Activated CD4-positive, alpha-beta T cell treated with anti-CD3 and anti-CD28 coated beads, Interleukin-2, amount 10 ng/mL, durations not matched to agents 24 days and 14 days (primary cell): ENCODE results near the gene KATNB1. TPM values are rescaled to one million over a fixed set of nuclear protein-coding genes. Genes with fewer than 3 reads are reported as not detected.
"Not testable (repeated sequence)": the region's sequence is repeated elsewhere in the genome, so short reads cannot be mapped to it uniquely, and the experiment has no call there.

Experiments
- DNase-seq: peaks from one replicate; pipeline ENCODE4 v3.0.0; 2022
- H3K27ac Mint-ChIP-seq: one replicate; pipeline ENCODE4 v1.8.0; 2022; ENCODE audit warnings: mild to moderate bottlenecking, mixed read lengths
- H3K27me3 Mint-ChIP-seq: one replicate; pipeline ENCODE4 v1.8.0; 2022; ENCODE audit warnings: mixed read lengths
- H3K36me3 Mint-ChIP-seq: one replicate; pipeline ENCODE4 v1.8.0; 2022; ENCODE audit warnings: low read depth, mild to moderate bottlenecking, mixed read lengths
- H3K4me1 Mint-ChIP-seq: one replicate; pipeline ENCODE4 v1.8.0; 2021; ENCODE audit warnings: mixed read lengths
- H3K4me3 Mint-ChIP-seq: one replicate; pipeline ENCODE4 v1.8.0; 2022; ENCODE audit warnings: mild to moderate bottlenecking, moderate library complexity, mixed read lengths
- H3K9me3 Mint-ChIP-seq: one replicate; pipeline ENCODE4 v1.8.0; 2021; ENCODE audit warnings: mixed read lengths
- intact Hi-C: fragments of 100-400 bp; cut with micrococcal nuclease; formaldehyde crosslinking; loops from one replicate; pipeline ENCODE4 v1.15.1; 2023
- total RNA-seq: library from RNA; stranded (reverse); gene quantifications from 2 replicates; pipeline ENCODE4 v1.2.3, GENCODE V29; 2022

Gene KATNB1
- total RNA-seq, 1 donor from 2014 or later: 45.0 TPM

DNA sequence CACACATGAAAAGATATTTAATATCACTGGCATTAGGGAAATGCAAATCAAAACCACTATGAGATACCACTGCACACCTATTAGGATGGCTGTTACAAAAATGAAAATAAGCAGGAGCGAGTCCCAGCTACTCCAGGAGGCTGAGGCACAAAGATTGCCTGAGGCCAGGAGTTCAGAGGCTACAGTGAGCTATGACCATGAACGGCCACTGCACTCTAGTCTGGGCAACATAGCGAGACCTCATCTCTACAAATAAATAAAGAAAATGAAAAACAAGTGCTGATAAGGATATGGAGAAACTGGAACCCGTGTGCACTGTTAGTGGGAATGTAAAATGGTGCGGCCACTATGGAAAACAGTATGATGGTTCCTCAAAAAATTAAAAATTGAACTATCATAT is 43.1 kb downstream of the KATNB1 start:
- intact Hi-C loops: no loop called here
- Mint-ChIP-seq H3K27me3 (no peaks in the 10 kb centered on the region), H3K4me3 (no peak overlapping the region), H3K27ac (no peak overlapping the region), H3K9me3 (no peaks in the 10 kb centered on the region), H3K4me1 (no peaks in the 10 kb centered on the region), H3K36me3 (no peaks in the 10 kb centered on the region)
- no peak for DNase-seq

DNA sequence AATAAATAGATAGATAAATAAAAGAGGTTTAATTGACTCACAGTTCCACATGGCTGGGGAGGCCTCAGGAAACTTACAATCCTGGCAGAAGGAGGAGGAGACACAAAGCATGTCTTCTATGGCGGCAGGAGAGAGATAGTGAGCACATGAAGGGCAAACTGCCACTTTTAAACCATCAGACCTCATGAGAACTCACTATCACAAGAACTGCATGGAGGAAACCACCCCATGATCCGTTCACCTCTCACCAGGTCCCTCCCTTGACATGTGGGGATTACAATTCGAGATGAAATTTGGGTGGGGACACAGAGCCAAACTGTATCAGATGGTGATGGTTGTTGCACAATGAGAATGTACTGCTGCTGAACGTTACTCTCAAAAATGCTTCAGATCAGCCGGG is 44.3 kb downstream of the KATNB1 start:
- H3K27me3 Mint-ChIP-seq, DNase-seq, H3K27ac Mint-ChIP-seq, H3K9me3 Mint-ChIP-seq, H3K36me3 Mint-ChIP-seq, intact Hi-C loops, H3K4me3 Mint-ChIP-seq, H3K4me1 Mint-ChIP-seq: not testable (repeated sequence)

DNA sequence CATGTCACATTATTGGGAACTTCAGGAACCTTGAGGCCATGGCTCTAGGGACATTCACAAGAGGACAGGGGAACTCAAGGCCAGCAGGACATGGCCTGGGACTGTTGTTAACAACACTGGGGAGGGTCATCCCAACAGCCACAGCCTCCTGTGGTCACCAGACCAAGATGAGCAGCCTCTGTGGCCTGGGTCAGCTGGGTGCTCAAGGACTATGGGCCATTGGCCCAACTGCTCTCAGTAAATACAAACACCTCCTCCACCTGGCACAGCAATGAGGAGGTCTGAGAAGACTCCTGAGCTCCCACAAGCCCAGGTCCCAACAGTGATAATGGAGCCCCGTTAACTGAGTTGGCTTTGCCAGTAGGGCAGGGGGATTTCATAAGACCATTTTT is 45.8 kb downstream of the KATNB1 start:
- Mint-ChIP-seq H3K27ac (no peak overlapping the region), H3K27me3 (no peaks in the 10 kb centered on the region), H3K4me1 (no peaks in the 10 kb centered on the region), H3K4me3 (no peak overlapping the region), H3K9me3 (no peaks in the 10 kb centered on the region), H3K36me3 (no peaks in the 10 kb centered on the region)
- DNase-seq: no peak
- intact Hi-C loops: no loop called here

DNA sequence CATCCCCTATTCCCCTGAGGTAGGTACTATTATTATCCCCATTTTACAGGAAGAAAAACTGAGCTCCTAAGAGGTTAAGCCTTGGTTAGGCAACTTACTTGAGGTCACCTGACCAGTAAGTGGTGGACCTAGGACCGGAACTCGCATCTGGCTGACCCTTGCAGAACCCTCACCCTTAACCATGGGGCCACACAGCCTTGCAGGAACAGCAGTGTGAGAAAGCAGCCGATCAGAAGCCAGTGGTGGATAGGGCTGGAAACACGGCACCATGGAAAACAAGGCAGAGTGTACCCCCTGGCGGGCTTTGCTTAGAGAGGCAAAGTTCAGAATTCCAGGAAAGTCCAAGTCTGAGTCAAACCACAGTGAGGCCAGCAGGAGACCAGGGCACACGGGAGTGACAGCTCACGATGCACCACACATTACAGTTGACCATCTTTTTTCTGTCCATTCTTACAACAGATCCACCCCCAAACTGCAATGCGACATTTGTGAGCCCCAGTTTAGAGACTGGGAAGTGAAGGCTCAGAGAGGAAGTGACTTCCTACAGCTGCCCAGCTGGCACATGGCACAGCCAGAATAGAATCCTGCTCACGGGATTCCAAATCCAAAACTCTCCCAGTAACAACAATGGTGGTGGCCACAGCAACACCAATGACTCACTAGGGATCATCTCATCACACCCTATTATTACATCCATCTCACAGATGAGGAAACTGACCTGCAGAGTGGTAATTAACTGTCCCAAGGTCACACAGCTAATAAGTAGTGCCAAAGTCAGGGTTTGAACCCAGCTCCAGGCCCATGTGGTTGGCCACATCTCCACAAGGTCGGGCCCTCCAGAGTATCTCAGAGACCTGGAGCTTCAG is 46.4 kb downstream of the KATNB1 start:
- no peak overlapping the region for H3K4me3 Mint-ChIP-seq
- no peaks in the 10 kb centered on the region for H3K9me3 Mint-ChIP-seq
- H3K27me3 Mint-ChIP-seq: no peaks in the 10 kb centered on the region
- intact Hi-C loops: no loop called here
- H3K36me3 Mint-ChIP-seq: no peaks in the 10 kb centered on the region
- no peak overlapping the region for H3K27ac Mint-ChIP-seq
- DNase-seq: no peak
- H3K4me1 Mint-ChIP-seq: no peaks in the 10 kb centered on the region

DNA sequence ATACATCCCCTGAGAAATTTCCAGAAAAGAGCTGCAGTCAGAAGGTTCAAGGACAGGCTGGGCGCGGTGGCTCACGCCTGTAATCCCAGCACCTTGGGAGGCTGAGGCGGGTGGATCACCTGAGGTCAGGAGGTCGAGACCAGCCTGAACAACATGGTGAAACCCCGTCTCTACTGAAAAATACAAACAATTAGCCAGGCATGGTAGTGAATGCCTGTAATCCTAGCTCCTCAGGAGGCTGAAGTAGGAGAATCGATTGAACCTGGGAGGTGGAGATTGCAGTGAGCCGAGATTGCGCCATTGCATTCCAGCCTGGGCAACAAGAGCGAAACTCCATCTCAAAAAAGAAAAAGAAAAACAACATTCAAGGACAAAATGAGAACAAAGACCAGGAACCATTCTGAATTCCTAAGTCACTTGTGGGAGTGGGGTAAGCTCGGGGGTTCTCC is 47.1 kb downstream of the KATNB1 start:
- H3K27ac Mint-ChIP-seq, H3K4me3 Mint-ChIP-seq, H3K9me3 Mint-ChIP-seq, intact Hi-C loops, DNase-seq, H3K36me3 Mint-ChIP-seq, H3K27me3 Mint-ChIP-seq, H3K4me1 Mint-ChIP-seq: not testable (repeated sequence)

DNA sequence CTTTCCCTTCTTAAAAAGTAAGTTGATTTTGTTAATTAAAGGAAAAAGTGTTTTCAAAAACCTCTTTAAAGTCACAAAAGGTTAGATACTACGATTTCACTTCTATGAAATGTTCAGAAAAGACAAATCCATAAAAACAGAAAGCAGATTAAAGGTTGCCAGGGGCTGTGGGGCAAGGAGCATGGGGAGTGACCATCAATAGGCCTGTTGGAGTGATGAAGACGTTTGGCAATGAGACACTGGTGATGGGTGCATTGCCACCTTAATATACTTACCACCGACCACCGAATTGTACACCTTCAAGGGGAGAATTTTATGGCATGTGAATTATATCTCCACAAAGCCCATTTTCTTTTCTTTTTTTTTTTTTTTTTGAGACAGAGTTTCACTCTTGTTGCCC is 47.5 kb downstream of the KATNB1 start:
- DNase-seq: no peak
- Mint-ChIP-seq H3K4me3 (no peak overlapping the region), H3K9me3 (no peaks in the 10 kb centered on the region)

DNA sequence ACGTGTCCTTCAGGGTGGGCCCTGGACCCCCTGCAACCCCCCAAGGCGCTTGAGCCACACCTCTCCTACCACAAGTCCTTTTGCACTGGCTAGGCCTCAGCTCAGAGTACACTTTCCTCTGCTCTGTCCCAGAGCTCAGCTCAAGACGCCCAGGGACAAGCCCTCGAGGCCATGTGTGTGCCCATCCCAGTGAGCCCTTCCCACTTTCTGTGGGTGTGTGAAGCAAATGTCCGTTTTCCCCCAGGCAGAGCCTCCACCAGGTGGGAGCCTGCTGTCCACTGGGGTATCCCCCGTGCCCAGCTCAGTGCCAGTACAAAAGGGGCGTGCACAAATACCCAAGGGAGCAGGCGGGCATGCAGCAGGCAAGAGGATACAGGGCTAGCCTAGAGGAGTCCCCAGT is 48.3 kb downstream of the KATNB1 start:
- no peak overlapping the region for H3K4me3 Mint-ChIP-seq
- intact Hi-C loops: no loop called here
- no peaks in the 10 kb centered on the region for H3K36me3 Mint-ChIP-seq
- DNase-seq: no peak
- no peaks in the 10 kb centered on the region for H3K4me1 Mint-ChIP-seq
- H3K27ac Mint-ChIP-seq: no peak overlapping the region
- H3K9me3 Mint-ChIP-seq: no peaks in the 10 kb centered on the region
- H3K27me3 Mint-ChIP-seq: no peaks in the 10 kb centered on the region

More for the DNA sequence above, 47.5 kb downstream of the KATNB1 start:
- no peak overlapping the region for H3K27ac Mint-ChIP-seq
- H3K27me3 Mint-ChIP-seq: no peaks in the 10 kb centered on the region
- intact Hi-C loops: no loop called here
- H3K4me1 Mint-ChIP-seq: no peaks in the 10 kb centered on the region
- H3K36me3 Mint-ChIP-seq: no peaks in the 10 kb centered on the region

DNA sequence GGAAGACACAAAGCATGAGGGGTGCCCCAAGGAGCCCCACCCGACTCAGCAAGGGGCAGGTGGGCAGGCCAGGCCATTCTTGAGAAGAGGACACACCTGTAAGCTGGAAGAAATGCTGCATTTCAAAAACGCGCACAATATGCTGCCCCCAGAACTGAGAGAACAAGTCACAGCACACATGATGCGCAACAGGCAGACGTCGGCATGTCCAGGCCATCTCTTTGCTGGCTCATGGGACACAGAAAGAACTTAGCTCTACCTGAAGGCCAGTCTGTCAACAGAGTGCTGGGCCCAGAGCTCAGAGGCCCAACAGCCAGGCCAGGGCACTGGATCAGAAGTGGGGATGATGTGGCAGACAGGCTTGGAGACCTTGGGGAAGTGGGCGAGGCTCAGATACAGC is 48.8 kb downstream of the KATNB1 start:
- intact Hi-C loops: no loop called here

DNA sequence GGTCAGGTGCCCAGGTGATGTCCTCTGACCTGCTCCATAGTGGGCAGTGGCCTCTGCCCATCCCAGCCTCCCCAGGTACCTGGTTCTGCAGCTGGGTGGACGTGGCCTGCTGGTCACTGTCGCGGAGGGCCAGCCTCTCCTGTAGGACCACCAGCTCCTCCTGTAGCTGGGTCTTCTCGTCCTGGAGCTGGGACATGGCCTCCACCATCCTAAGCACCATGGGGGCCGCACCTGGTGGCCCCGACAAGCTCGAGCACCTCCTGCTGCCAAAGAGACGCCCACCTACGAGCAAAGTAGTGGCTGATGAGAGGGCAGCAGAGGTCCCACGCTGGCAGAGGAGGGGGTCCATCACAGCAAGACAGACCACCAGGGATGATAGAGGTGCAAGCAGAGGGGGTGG is 49.8 kb downstream of the KATNB1 start:
- Mint-ChIP-seq H3K27ac (no peak overlapping the region), H3K4me1 (no peaks in the 10 kb centered on the region), H3K27me3 (no peaks in the 10 kb centered on the region), H3K36me3 (no peaks in the 10 kb centered on the region), H3K9me3 (no peaks in the 10 kb centered on the region), H3K4me3 (no peak overlapping the region)
- intact Hi-C loops: no loop called here
- DNase-seq: no peak

More for the DNA sequence above, 48.8 kb downstream of the KATNB1 start:
- Mint-ChIP-seq H3K4me1 (no peaks in the 10 kb centered on the region), H3K27me3 (no peaks in the 10 kb centered on the region), H3K27ac (no peak overlapping the region), H3K9me3 (no peaks in the 10 kb centered on the region), H3K36me3 (no peaks in the 10 kb centered on the region), H3K4me3 (no peak overlapping the region)
- no peak for DNase-seq

DNA sequence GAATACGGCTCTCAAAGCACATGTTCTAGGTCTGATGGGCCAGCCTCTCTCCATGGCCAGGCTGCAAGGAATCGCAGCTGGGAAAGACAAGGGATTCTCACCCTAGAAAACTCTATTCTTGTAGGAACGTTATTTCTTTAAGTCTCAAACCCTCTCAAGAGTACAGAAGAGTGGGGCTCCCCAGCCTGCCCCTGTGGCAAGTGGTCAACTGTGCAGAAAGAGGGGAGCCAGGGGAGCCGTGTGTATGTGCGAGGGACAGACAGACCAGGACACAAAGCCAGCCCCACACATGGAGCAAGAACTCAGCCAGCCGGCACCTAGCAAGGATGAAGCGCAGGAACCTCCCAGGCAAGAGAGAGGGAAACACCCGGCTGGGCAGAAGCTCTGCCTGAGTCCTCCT is 50.4 kb downstream of the KATNB1 start:
- no peak for DNase-seq
- intact Hi-C loops: no loop called here
- Mint-ChIP-seq H3K36me3 (no peaks in the 10 kb centered on the region), H3K9me3 (no peaks in the 10 kb centered on the region), H3K27me3 (no peaks in the 10 kb centered on the region), H3K27ac (no peak overlapping the region), H3K4me1 (no peaks in the 10 kb centered on the region), H3K4me3 (no peak overlapping the region)

DNA sequence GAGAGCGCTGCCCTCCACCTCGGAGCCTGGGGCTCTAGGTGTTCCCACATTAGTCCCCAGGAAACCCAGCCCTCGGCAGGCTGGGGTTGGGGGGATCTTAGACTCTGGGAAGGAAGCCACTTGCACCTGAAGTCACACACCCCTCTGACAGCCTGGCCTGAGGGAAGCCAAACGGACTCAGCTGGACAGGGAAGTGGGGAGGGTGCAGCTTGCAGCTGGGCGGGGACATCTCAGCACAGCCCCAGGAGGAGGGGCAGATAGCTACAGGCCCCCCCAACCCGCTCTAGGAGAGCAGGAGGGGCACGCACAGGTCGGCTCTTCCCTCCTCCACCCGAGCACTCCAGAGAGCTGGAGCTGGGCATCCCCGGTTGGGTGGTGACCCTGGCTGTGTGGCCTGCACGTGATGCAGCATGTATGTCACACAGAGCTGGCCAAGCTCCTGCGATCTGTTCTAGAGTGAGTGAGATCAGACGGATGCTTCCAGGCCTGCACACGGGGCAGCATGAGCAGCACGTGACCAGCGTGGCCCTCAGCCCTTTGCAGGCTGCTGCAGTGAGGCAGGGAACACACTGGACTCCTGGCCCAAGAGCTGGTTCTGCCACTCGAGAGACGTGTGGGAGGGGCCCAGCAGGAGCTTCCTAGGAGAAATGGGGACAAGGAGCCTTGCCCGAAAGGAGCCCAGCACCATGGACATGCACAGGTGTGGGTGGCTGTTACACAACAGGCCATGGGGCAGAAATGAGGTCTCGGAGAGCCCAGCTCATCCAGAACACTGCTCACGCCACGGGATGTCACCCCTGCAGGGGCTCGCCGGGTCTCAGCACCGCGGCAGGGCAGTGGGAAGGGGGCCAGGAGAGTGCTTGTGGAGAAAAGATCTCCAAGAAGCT is 51.3 kb downstream of the KATNB1 start:
- intact Hi-C loops: no loop called here
- no peaks in the 10 kb centered on the region for H3K27me3 Mint-ChIP-seq
- H3K4me1 Mint-ChIP-seq: no peaks in the 10 kb centered on the region

DNA sequence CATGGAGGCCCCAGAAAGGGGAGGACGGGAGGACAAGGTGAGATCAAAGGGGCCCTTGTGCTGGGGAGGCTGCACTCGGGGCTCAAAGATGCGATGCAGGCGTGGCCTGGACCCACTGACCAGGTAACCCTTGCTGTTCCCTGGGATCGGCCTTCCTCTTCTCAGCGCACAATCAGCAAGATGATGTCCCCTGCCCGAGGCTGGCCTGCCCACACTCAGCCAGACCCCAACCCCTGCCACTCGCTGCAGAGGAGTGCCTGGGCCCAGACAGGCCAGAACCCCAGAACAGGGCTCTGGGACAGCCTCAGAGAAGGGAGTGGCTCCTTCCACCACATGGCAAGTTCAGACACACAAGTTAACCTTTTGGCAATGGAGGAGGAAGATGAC is 51.9 kb downstream of the KATNB1 start:
- DNase-seq: no peak
- H3K4me1 Mint-ChIP-seq: no peaks in the 10 kb centered on the region
- H3K36me3 Mint-ChIP-seq: no peaks in the 10 kb centered on the region
- H3K27me3 Mint-ChIP-seq: peaks cover 3% of the 10 kb centered on the region
- H3K9me3 Mint-ChIP-seq: no peaks in the 10 kb centered on the region
- intact Hi-C loops: no loop called here
- no peak overlapping the region for H3K4me3 Mint-ChIP-seq
- H3K27ac Mint-ChIP-seq: no peak overlapping the region

More for the DNA sequence above, 51.3 kb downstream of the KATNB1 start:
- no peak for DNase-seq
- Mint-ChIP-seq H3K27ac (no peak overlapping the region), H3K36me3 (no peaks in the 10 kb centered on the region), H3K4me3 (no peak overlapping the region), H3K9me3 (no peaks in the 10 kb centered on the region)

DNA sequence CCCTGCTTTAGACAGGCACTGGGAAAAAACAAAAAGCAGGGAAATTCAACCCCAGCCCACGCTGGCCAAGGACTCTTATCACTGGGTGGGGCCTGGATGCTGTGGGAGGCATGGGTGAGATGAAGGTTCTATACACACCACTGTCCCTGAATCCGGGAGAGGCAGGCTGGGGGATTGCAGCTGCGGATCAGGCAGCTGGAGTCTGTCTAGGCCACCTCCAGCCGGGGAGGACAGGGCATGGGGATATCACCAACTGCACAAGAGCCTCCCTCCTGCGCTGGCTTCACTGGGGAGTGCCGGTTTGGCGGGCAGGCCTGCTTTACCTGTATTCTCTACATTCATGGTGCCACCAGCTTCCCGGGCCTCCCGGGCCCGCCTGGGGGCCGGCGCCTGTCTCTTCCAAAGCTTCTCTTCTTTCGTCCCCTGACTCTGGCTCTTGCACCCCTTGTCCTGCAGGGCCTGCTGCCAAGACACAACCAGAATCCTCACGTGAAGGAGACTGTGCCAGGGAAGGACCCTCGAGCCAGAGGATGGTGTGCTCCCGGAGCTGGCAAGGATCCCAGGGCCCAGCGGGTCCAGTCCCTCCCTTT is 52.8 kb downstream of the KATNB1 start:
- Mint-ChIP-seq H3K9me3 (no peaks in the 10 kb centered on the region), H3K27me3 (peaks cover 3% of the 10 kb centered on the region), H3K4me1 (no peaks in the 10 kb centered on the region), H3K36me3 (no peaks in the 10 kb centered on the region), H3K27ac (no peak overlapping the region), H3K4me3 (no peak overlapping the region)
- no peak for DNase-seq
- intact Hi-C loops: no loop called here

DNA sequence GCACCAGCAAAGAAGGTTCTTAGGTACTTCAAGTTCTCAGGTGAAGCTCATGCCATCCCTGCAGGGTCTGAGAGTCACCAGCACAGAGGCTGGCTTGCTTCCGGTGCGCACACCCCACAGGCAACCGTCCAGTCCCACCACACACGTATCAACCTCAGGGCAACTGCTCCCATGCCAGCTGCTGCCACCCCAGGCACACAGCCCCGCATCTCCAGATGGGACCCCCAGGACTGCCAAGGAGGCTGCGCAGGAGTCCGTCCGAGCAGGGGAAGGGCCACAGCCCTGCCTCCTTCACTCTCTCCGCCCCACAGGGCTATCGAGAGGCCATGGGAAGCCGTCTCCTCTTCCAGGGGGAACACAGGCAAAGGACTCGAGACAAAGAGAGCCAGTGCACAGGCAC is 53.4 kb downstream of the KATNB1 start:
- H3K27me3 Mint-ChIP-seq: peaks cover 3% of the 10 kb centered on the region
- intact Hi-C loops: no loop called here
- H3K9me3 Mint-ChIP-seq: no peaks in the 10 kb centered on the region
- H3K27ac Mint-ChIP-seq: no peak overlapping the region
- no peaks in the 10 kb centered on the region for H3K36me3 Mint-ChIP-seq
- no peaks in the 10 kb centered on the region for H3K4me1 Mint-ChIP-seq
- DNase-seq: no peak
- no peak overlapping the region for H3K4me3 Mint-ChIP-seq
